AG04450 (cell line): ENCODE measurements around the gene PTPRD. TPM values are rescaled to one million over a fixed set of nuclear protein-coding genes. Genes with fewer than 3 reads are reported as not detected.

Source experiments
- CTCF ChIA-PET: fragments of 300-600, 350-600 bp; formaldehyde crosslinking; extraction: SDS; loops from one replicate; lab custom pipeline; 2022; ENCODE audit warnings: antibody characterized with exemption, inconsistent platforms; lab: Charles Lee
- POLR2A ChIA-PET: fragments of 350-600 bp; formaldehyde crosslinking; extraction: SDS; loops from one replicate; lab custom pipeline; 2021; ENCODE audit warnings: antibody characterized with exemption, inconsistent platforms; lab: Yijun Ruan, JAX
- DNase-seq: peaks from one replicate; pipeline ENCODE4 v3.0.0-alpha.2; 2011; ENCODE audit warnings: low read depth, low spot score
- H3K27ac ChIP-seq: one replicate; pipeline ENCODE4 v1.5.1; 2012; ENCODE audit warnings: low read depth, low read length, control low read depth
- H3K27me3 ChIP-seq: one replicate; pipeline ENCODE4 v1.6.0; 2012; ENCODE audit warnings: low read length; ENCODE audit not compliant: control insufficient read depth, insufficient read depth
- H3K4me3 ChIP-seq: 2 replicates; pipeline ENCODE4 v1.5.1; 2011; ENCODE audit warnings: mild to moderate bottlenecking, low read depth, low read length, control low read depth
- H3K9me3 ChIP-seq: 2 replicates; pipeline ENCODE4 v1.5.1; 2012; ENCODE audit warnings: low read length; ENCODE audit not compliant: control insufficient read depth, insufficient read depth
- CTCF ChIP-seq: IDR thresholded peaks from 2 replicates; pipeline ENCODE4 v1.5.1; 2011; ENCODE audit warnings: low read depth, low read length, control low read depth, inconsistent platforms
- polyA plus RNA-seq: library from polyadenylated mRNA; depleted of rRNA; stranded (reverse); fragments of >200 nt; gene quantifications from 2 replicates; pipeline ENCODE4 v1.2.3, GENCODE V29; 2011

Gene PTPRD
- polyA plus RNA-seq, 1 experiment, result 0.19 TPM

DNA sequence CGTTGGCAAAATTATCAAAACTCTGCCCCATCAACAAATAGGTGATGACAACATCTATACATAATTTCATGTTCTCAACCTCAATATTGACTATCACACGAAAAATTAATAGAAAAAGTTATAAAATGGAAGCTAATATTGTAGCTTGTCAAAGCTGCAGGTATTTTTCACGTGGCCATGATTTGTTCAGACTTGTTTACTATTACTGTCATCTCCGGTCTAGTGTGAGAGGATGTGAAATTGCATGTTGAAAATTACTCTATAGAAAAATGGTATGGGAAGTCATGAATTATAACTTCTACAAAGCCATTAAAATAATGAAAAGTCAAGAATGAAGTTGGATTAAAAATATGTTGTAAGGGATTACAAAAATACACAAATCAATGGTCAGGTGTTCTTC, 385.8 kb downstream of the PTPRD start:
- CTCF ChIA-PET, result no interaction called here
- Histone ChIP-seq H3K4me3 (no peak overlapping the region), H3K9me3 (no peaks in the 10 kb centered on the region), H3K27ac (no peak overlapping the region), H3K27me3 (no peaks in the 10 kb centered on the region)
- POLR2A ChIA-PET, result no interaction called here
- TF ChIP-seq CTCF, result no peak
- no peak for DNase-seq

- no peak overlapping the region for H3K4me3 ChIP-seq
- no peaks in the 10 kb centered on the region for H3K27me3 ChIP-seq
- no peak overlapping the region for H3K27ac ChIP-seq
- no peak for DNase-seq
- CTCF ChIA-PET, result no interaction called here
- POLR2A ChIA-PET, result no interaction called here
- no peak for TF ChIP-seq CTCF
- no peaks in the 10 kb centered on the region for H3K9me3 ChIP-seq
Observed at GRCh38 chr9:10212702-10213101, 400.1 kb downstream of the PTPRD start.

DNA sequence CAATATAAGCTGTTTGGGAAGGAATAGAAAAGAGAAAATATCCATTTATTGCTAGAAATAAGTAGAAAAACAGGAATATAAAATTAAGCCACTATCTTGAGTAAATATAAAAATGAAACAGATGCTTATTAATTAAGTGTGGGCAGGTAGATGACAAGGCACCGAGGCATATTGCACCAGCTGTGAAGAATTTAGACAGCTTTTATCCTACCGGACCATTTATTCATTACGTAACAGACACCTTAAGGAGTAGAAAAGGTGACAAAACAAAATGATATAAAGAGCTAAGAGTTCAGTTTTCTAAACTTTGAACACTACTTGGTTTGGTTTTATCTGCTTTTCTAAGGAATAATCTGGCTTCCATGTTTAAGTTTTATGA, 404.1 kb downstream of the PTPRD start:
- POLR2A ChIA-PET, result no interaction called here
- Histone ChIP-seq H3K4me3 (no peak overlapping the region), H3K27me3 (no peaks in the 10 kb centered on the region), H3K9me3 (no peaks in the 10 kb centered on the region), H3K27ac (no peak overlapping the region)
- no peak for TF ChIP-seq CTCF
- DNase-seq, result no peak
- CTCF ChIA-PET, result no interaction called here

DNA sequence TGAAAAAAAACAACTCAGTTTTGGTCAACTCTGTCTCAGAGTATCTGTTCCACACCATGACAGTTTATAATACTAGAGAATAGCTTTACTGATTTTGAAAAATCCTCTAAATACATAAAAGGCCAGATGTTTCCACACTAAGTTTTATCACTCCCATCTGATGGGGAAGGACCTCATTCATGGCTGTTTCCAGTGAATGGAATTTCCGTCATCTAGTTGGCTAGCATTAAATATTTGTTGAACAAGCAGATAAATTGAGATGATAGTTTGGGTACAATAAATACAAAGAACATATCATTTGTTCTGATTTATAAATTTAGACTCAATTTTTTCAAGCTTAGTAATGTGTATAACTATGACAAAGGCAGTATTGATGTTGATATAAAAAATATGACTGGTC, 408.5 kb downstream of the PTPRD start:
- ChIA-PET POLR2A (no interaction called here), CTCF (no interaction called here)
- Histone ChIP-seq H3K4me3 (no peak overlapping the region), H3K27me3 (no peaks in the 10 kb centered on the region), H3K9me3 (no peaks in the 10 kb centered on the region), H3K27ac (no peak overlapping the region)
- no peak for DNase-seq
- no peak for TF ChIP-seq CTCF

DNA sequence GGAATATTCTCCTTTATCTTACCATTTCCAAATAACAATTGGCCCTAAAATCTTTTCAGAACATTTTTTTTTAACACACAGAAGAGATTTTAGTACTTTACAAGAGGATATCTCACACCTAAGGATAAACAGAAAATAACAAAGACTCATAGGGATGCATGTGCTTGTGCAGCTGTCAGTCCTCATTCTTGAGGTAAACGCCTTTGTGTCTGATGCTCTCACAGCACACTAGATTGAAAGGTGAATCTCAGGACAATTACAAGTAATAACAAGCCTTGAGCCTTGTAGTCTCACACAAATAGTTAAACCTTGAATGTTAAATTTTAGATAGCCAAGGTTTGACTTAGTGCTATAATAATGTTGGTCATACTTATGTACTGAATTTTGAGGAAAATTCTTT, 439.2 kb downstream of the PTPRD start:
- no peak for TF ChIP-seq CTCF
- Histone ChIP-seq H3K27me3 (no peaks in the 10 kb centered on the region), H3K27ac (no peak overlapping the region), H3K4me3 (no peak overlapping the region), H3K9me3 (no peaks in the 10 kb centered on the region)
- CTCF ChIA-PET, result interaction anchor here (1.0 kb wide), 1 partner anchor 96 kb away, joined by 3 read pairs; no protein-coding TSS in a partner anchor
- POLR2A ChIA-PET, result no interaction called here
- DNase-seq, result no peak
